SK-N-SH (cell line): ENCODE results near the gene BTD. TPM values are rescaled to one million over a fixed set of nuclear protein-coding genes. Genes with fewer than 3 reads are reported as not detected.

Experiments used
- CTCF ChIA-PET: fragments of 300-600, 350-600 bp; formaldehyde crosslinking; extraction: SDS; loops from one replicate; lab custom pipeline; 2021; lab: Yijun Ruan, JAX
- POLR2A ChIA-PET: fragments of 350-600 bp; sonication (Branson Sonifier 250); formaldehyde crosslinking; extraction: SDS; loops from one replicate; lab custom pipeline; 2020; ENCODE audit warnings: antibody characterized with exemption, inconsistent platforms; lab: Yijun Ruan, JAX
- DNase-seq: peaks from one replicate; pipeline ENCODE4 v3.0.0; 2012
- H2AFZ ChIP-seq: fragments of 200-600 bp; sonication (generic); 2 replicates; pipeline ENCODE4 v1.8.1; 2016; ENCODE audit warnings: antibody characterized with exemption, mild to moderate bottlenecking, low read depth
- H3F3A ChIP-seq: fragments of 200-600 bp; sonication (generic); replicated peaks from 2 replicates; pipeline ENCODE3; 2016; ENCODE audit warnings: antibody characterized with exemption, mild to moderate bottlenecking; ENCODE audit not compliant: insufficient read depth
- H3K27ac ChIP-seq, 2 experiments: fragments of 200-500 bp in 1 of 2; fragments of 200-600 bp in 1 of 2; sonication (Bioruptor generic) in 1 of 2; sonication (generic), shearing (Covaris generic) in 1 of 2; 2 replicates each; pipeline versions ENCODE4 v1.5.1 to v1.6.1; 2014 to 2016; ENCODE audit warnings: low read depth in 2 of 2, inconsistent platforms in 1 of 2, low read length in 1 of 2, mild to moderate bottlenecking in 1 of 2, mixed read lengths in 1 of 2
- H3K27me3 ChIP-seq: fragments of 200-600 bp; sonication (generic), shearing (Covaris generic); 2 replicates; pipeline ENCODE4 v1.6.1; 2016; ENCODE audit warnings: mixed run types; ENCODE audit not compliant: insufficient read depth
- H3K36me3 ChIP-seq, 2 experiments: fragments of 200-500 bp in 1 of 2; fragments of 200-600 bp in 1 of 2; sonication (Bioruptor generic) in 1 of 2; sonication (generic) in 1 of 2; replicated peaks in 1 of 2; 2 replicates each; pipeline versions ENCODE3 to v1.5.1; 2014 to 2016; ENCODE audit warnings: low read length in 1 of 2, mild to moderate bottlenecking in 1 of 2; ENCODE audit not compliant: insufficient read depth in 2 of 2, control insufficient read depth in 1 of 2
- H3K4me1 ChIP-seq, 2 experiments: fragments of 200-500 bp in 1 of 2; fragments of 200-600 bp in 1 of 2; sonication (Bioruptor generic) in 1 of 2; sonication (generic), shearing (Covaris generic) in 1 of 2; 2 replicates each; pipeline versions ENCODE4 v1.5.1 to v1.6.1; 2014 to 2016; ENCODE audit warnings: low read depth in 1 of 2, low read length in 1 of 2, mixed run types in 1 of 2; ENCODE audit not compliant: insufficient read depth in 2 of 2, control insufficient read depth in 1 of 2
- H3K4me2 ChIP-seq: fragments of 200-600 bp; sonication (generic), shearing (Covaris generic); 2 replicates; pipeline ENCODE4 v1.6.1; 2017; ENCODE audit warnings: mixed run types
- H3K4me3 ChIP-seq, 2 experiments: fragments of 200-500 bp in 1 of 2; fragments of 200-600 bp in 1 of 2; sonication (Bioruptor generic) in 1 of 2; sonication (generic), shearing (Covaris generic) in 1 of 2; 2 replicates each; pipeline versions ENCODE4 v1.5.1 to v1.8.1; 2014 to 2016; ENCODE audit warnings: low read depth in 2 of 2, inconsistent platforms in 1 of 2, low read length in 1 of 2, mild to moderate bottlenecking in 1 of 2, mixed read lengths in 1 of 2, moderate library complexity in 1 of 2
- H3K79me2 ChIP-seq: fragments of 200-600 bp; sonication (generic); 2 replicates; pipeline ENCODE4 v1.8.1; 2017; ENCODE audit warnings: mild to moderate bottlenecking; ENCODE audit not compliant: insufficient read depth
- H3K9ac ChIP-seq: fragments of 200-600 bp; sonication (generic); 2 replicates; pipeline ENCODE4 v1.6.1; 2017; ENCODE audit warnings: mixed run types
- H3K9me2 ChIP-seq: fragments of 200-600 bp; sonication (generic); 2 replicates; pipeline ENCODE4 v1.6.1; 2017; ENCODE audit warnings: mixed run types
- H3K9me3 ChIP-seq: fragments of 200-600 bp; sonication (generic); 2 replicates; pipeline ENCODE4 v1.6.1; 2017; ENCODE audit warnings: mixed run types, mild to moderate bottlenecking, moderate library complexity
- H4K20me1 ChIP-seq: fragments of 200-600 bp; sonication (generic); 2 replicates; pipeline ENCODE4 v1.6.1; 2017; ENCODE audit warnings: mild to moderate bottlenecking, mixed run types; ENCODE audit not compliant: insufficient read depth
- CHD2 ChIP-seq: fragments of 150-350 bp; IDR thresholded peaks from 2 replicates; pipeline ENCODE4 v1.6.1; 2018; ENCODE audit warnings: low read length; ENCODE audit not compliant: partially characterized antibody
- EP300 ChIP-seq, 2 experiments: IDR thresholded peaks; 2 replicates each; pipeline versions ENCODE4 v1.4.0 to v1.6.1; 2012; ENCODE audit warnings: borderline replicate concordance in 1 of 2, low read depth in 1 of 2, low read length in 1 of 2
- FOSL2 ChIP-seq: IDR thresholded peaks from 2 replicates; pipeline ENCODE4 v1.4.0; 2012; ENCODE audit warnings: low read depth, mild to moderate bottlenecking, moderate library complexity, borderline replicate concordance
- JUND ChIP-seq: IDR thresholded peaks from 2 replicates; pipeline ENCODE4 v1.4.0; 2012
- MEF2A ChIP-seq: IDR thresholded peaks from 2 replicates; pipeline ENCODE4 v1.4.0; 2012; ENCODE audit warnings: low read depth, borderline replicate concordance
- NFIC ChIP-seq: IDR thresholded peaks from 2 replicates; pipeline ENCODE4 v1.4.0; 2012; ENCODE audit warnings: borderline replicate concordance
- TCF12 ChIP-seq: IDR thresholded peaks from 2 replicates; pipeline ENCODE4 v1.4.0; 2012
- TEAD4 ChIP-seq: IDR thresholded peaks from 2 replicates; pipeline ENCODE4 v1.4.0; 2012; ENCODE audit warnings: mild to moderate bottlenecking, borderline replicate concordance; ENCODE audit not compliant: insufficient read depth
- USF2 ChIP-seq: fragments of 150-350 bp; IDR thresholded peaks from 2 replicates; pipeline ENCODE4 v1.6.1; 2017; ENCODE audit warnings: antibody characterized with exemption, low read length, low read depth, borderline replicate concordance
- WGBS: methylation state at CpG from one replicate; pipeline ENCODE4 v1.1.6; 2017; ENCODE audit warnings: low lambda C conversion rate; 5-methylcytosine and 5-hydroxymethylcytosine counted together
- polyA plus RNA-seq, 3 experiments: library from polyadenylated mRNA; depleted of rRNA; stranded (reverse); fragments of >200 nt; gene quantifications; 2 replicates each; pipeline ENCODE4 v1.2.3, GENCODE V29; 2012
- TF ChIP-seq, protein P1 (sequence below): IDR thresholded peaks from 2 replicates; pipeline ENCODE4; 2012

The BTD gene
- polyA plus RNA-seq, 1 of the 3 experiments (the other 2 are of a cell fraction) = 23.6 TPM

DNA sequence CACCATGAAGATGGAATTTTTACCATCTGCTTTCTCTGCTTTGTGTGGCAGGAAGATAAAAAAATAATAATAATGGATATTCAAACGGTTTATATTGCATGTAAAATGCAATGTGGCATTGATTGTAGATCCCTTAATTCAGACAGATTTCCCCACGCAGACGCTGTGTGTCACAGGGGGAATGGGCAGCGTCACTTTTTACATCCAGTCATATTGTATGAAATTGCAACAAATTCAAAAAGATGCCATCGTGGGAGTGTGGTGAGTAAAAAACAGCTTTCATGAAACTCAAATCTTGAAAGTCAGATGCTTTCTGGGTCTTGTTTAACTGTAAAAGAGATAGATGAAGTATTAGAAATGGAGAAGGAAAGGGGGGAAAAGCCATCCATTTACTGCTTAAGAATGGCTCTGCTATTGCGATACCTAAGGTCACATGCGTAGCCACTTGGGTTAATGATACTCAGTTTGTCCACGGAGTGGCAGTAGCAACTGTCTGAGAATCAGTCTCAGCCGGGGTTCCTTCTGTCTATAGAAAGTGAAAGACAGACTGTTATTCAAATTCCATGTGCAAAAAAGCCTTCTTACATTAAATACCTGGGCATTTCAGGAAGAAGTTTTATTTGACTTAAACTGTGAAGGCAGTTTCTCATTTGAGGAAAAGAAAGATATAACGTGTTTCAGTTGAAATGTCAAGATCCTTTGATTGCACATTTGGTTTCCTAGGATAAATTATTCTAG is 28.5 kb downstream of the BTD start (continued):
- TF ChIP-seq, protein P1, sequence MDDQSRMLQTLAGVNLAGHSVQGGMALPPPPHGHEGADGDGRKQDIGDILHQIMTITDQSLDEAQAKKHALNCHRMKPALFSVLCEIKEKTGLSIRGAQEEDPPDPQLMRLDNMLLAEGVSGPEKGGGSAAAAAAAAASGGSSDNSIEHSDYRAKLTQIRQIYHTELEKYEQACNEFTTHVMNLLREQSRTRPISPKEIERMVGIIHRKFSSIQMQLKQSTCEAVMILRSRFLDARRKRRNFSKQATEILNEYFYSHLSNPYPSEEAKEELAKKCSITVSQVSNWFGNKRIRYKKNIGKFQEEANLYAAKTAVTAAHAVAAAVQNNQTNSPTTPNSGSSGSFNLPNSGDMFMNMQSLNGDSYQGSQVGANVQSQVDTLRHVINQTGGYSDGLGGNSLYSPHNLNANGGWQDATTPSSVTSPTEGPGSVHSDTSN = no peak
- TF ChIP-seq, all 33 proteins: peak for 5

DNA sequence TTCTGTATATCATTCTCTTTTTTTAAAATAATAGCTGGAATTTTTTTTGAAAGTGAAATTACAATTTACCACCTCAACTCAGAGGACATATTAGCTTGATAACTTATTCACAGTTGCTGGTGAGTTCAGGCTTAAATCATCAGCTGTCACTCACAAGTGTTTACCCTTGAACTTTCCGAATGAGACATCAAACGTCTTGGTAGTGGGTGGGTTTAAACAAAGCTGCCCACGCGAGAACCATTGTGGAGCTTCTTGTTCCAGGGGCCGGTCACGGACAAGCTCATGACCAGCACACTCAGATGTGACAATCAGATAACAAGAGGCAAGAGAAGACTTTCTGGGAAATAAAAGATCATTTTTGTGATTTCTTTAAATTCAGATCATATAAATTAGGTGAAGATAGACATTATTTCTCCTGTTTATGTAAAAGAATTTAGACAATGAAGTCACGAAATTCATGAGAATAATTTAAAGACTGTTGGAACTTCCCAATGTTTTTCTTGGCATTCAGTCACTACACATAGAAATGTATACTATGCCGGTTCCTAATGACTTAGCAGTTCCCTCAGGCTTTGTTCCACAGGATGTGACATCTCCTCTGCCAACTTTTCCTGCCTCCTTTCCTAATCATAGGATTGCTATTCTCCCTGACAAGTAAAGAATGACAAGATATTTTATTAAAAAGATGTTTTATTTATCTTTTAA is 29.3 kb downstream of the BTD start:
- Histone ChIP-seq H3K4me2 (peak overlapping the region; percentile 58), H3K9me3 (no peaks in the 10 kb centered on the region), H4K20me1 (no peaks in the 10 kb centered on the region), H3K27me3 (no peaks in the 10 kb centered on the region), H3K79me2 (peaks cover 12% of the 10 kb centered on the region; the same call in 1 of the 2 replicates), H3K4me3 (no peak overlapping the region; a peak in 2 of 4 replicates), H3K9ac (peak overlapping the region; percentile 51; the same call in 1 of the 2 replicates), H3F3A (peaks cover 47% of the 10 kb centered on the region), H3K4me1 (peaks cover 32 to 35% of the 10 kb centered on the region in 2 experiments)
- ChIA-PET POLR2A (no interaction called here), CTCF (interaction anchor here (0.7 to 8.0 kb wide), 26 partner anchors 10 to 550 kb away, joined by 3 to 78 read pairs (median 3); no protein-coding TSS in a partner anchor)
- WGBS = 10% methylated on average over 8 of the region's 8 CpGs
- peak; percentile 26 for DNase-seq
- peak; percentile 56 for TF ChIP-seq TCF12
- TF ChIP-seq FOSL2 = no peak
- TF ChIP-seq EP300 (IDR thresholded peaks at IDR 0.05; ENCODE audit: borderline replicate concordance in 1 of 2, low read depth in 1 of 2, low read length in 1 of 2) = peak; percentile 7 to 46; a peak in 1 of 4 replicates
- TF ChIP-seq NFIC = peak; percentile 82
- TF ChIP-seq MEF2A = 0 out of 2 replicates have a peak, but pooled peaks have one; percentile 39
- no peak for TF ChIP-seq CHD2
- 0 out of 2 replicates have a peak, but pooled peaks have one; percentile 15 for TF ChIP-seq TEAD4
- TF ChIP-seq JUND = peak; percentile 52; the same call in 1 of the 2 replicates
- TF ChIP-seq, protein P1 = peak; percentile 45
- TF ChIP-seq USF2 = no peak
- TF ChIP-seq, all 33 proteins: peak for 7
- Histone ChIP-seq H3K27ac (peak overlapping the region; percentile 79 to 94; a peak in 3 of 4 replicates), H3K9me2 (no peaks in the 10 kb centered on the region), H3K36me3 (no peaks in the 10 kb centered on the region), H2AFZ (peak overlapping the region; percentile 18; the same call in 1 of the 2 replicates)
